HepG2 (cell line): Measurements from ENCODE around the gene EXOC6B. TPM values are rescaled to one million over a fixed set of nuclear protein-coding genes. Genes with fewer than 3 reads are reported as not detected.

Source experiments
- ATAC-seq: fragments of 200-7000 bp; cut with Tn5 transposase; 3 replicates; pipeline ENCODE4 v1.9.1; 2020; ENCODE audit warnings: mild to moderate bottlenecking, moderate library complexity
- BruUV-seq: library from RNA; stranded (reverse); fragments of 400-500 nt; replicated peaks from 2 replicates; lab custom pipeline; 2021; lab: Mats Ljungman, UMichigan
- CTCF ChIA-PET: fragments of 300-600 bp; formaldehyde crosslinking; extraction: SDS; loops from one replicate; lab custom pipeline; 2021; ENCODE audit warnings: low total read pairs, inconsistent platforms, low intra/inter-chr PET ratio; lab: Yijun Ruan, JAX
- POLR2A ChIA-PET: fragments of 350-600 bp; sonication (Branson Sonifier 250); formaldehyde crosslinking; loops from one replicate; lab custom pipeline; 2020; ENCODE audit warnings: antibody characterized with exemption, inconsistent platforms; lab: Yijun Ruan, JAX
- DNase-seq: peaks from one replicate; pipeline ENCODE4 v3.0.0-alpha.2; 2015; ENCODE audit warnings: low spot score
- FAIRE-seq: peaks from 3 replicates; lab custom pipeline; 2011; peaks lifted over from hg19 to GRCh38; lab: Jason Lieb, UNC
- H2AFZ ChIP-seq: one replicate; pipeline ENCODE4 v1.6.1; 2011; ENCODE audit warnings: low read length, inconsistent platforms
- H3K27ac ChIP-seq: fragments of 300-600 bp; 3 replicates; pipeline ENCODE4 v1.8.0; 2011; ENCODE audit warnings: mixed run types, mild to moderate bottlenecking, mixed read lengths, low read length, inconsistent platforms; ENCODE audit not compliant: insufficient read depth; ENCODE audit errors: extremely low read length
- H3K27me3 ChIP-seq, 2 experiments: fragments of 200-600 bp in 1 of 2; 2 replicates in 1 of 2; 3 replicates in 1 of 2; pipeline versions ENCODE4 v1.6.0 to v1.8.0; 2011; ENCODE audit warnings: low read length in 2 of 2, mild to moderate bottlenecking in 2 of 2, moderate library complexity in 2 of 2, inconsistent platforms in 1 of 2; ENCODE audit not compliant: insufficient read depth in 2 of 2, control insufficient read depth in 1 of 2
- H3K36me3 ChIP-seq, 2 experiments: fragments of 200-600 bp in 1 of 2; replicated peaks in 1 of 2; 2 replicates in 1 of 2; 3 replicates in 1 of 2; pipeline versions ENCODE4 v1.5.1 to v1.8.0; 2011; ENCODE audit warnings: low read length in 2 of 2, inconsistent platforms in 1 of 2; ENCODE audit not compliant: insufficient read depth in 2 of 2, control insufficient read depth in 1 of 2
- H3K4me1 ChIP-seq: 2 replicates; pipeline ENCODE4 v1.5.1; 2012; ENCODE audit warnings: low read length, inconsistent platforms; ENCODE audit not compliant: insufficient read depth
- H3K4me2 ChIP-seq: 2 replicates; pipeline ENCODE4 v1.6.0; 2011; ENCODE audit warnings: low read depth, low read length, inconsistent platforms
- H3K4me3 ChIP-seq, 3 experiments: fragments of 200-600 bp in 1 of 3; sonication (generic), shearing (Covaris generic) in 1 of 3; replicated peaks in 1 of 3; 2 replicates each; pipeline ENCODE4 v1.5.1; 2011 to 2016; ENCODE audit warnings: low read length in 3 of 3, inconsistent platforms in 2 of 3, low read depth in 2 of 3, mild to moderate bottlenecking in 2 of 3, control low read depth in 1 of 3, mixed read lengths in 1 of 3; ENCODE audit not compliant: insufficient read depth in 1 of 3
- H3K79me2 ChIP-seq: one replicate; pipeline ENCODE4 v1.6.1; 2011; ENCODE audit warnings: low read length, inconsistent platforms; ENCODE audit not compliant: insufficient read depth
- H3K9ac ChIP-seq: 2 replicates; pipeline ENCODE4 v1.6.0; 2011; ENCODE audit warnings: mild to moderate bottlenecking, low read depth, low read length, inconsistent platforms; ENCODE audit not compliant: insufficient read depth
- H3K9me3 ChIP-seq: 2 replicates; pipeline ENCODE4 v1.5.1; 2012; ENCODE audit warnings: mild to moderate bottlenecking, low read length
- H4K20me1 ChIP-seq: 2 replicates; pipeline ENCODE4 v1.6.0; 2011; ENCODE audit warnings: inconsistent platforms, mild to moderate bottlenecking, low read length, moderate library complexity; ENCODE audit not compliant: insufficient read depth
- ATF7 ChIP-seq, 2 experiments: fragments of 450-650 bp in 1 of 2; sonication (generic) in 1 of 2; formaldehyde crosslinking in 1 of 2; IDR thresholded peaks; 2 replicates each; pipeline versions ENCODE4 v1.4.0 to v1.6.1; 2016 to 2020; ENCODE audit warnings: antibody characterized with exemption in 1 of 2, mild to moderate bottlenecking in 1 of 2, missing genetic modification reagents in 1 of 2
- BCL6 ChIP-seq: IDR thresholded peaks from 2 replicates; pipeline ENCODE4 v1.6.1; 2016; ENCODE audit warnings: missing genetic modification reagents, missing compliant biosample characterization
- CEBPB ChIP-seq: IDR thresholded peaks from 2 replicates; pipeline ENCODE4 v1.6.1; 2011; ENCODE audit warnings: low read depth, low read length, improper control_type of control experiment, borderline replicate concordance
- CHD4 ChIP-seq: fragments of 200-600 bp; sonication (generic); IDR thresholded peaks from 2 replicates; pipeline ENCODE4 v1.7.0; 2017; ENCODE audit warnings: mild to moderate bottlenecking, low read length, borderline replicate concordance
- NR2C2 ChIP-seq: sonication (generic); formaldehyde crosslinking; IDR thresholded peaks from 2 replicates; pipeline ENCODE4 v1.4.0; 2020; ENCODE audit warnings: missing genetic modification reagents, mild to moderate bottlenecking, moderate library complexity, borderline replicate concordance
- RBM22 ChIP-seq: fragments of 200-400 bp; formaldehyde crosslinking; optimal IDR thresholded peaks from 2 replicates; pipeline ENCODE3; 2017; ENCODE audit warnings: mild to moderate bottlenecking, low read length, moderate library complexity
- SMYD3 ChIP-seq: sonication (generic); formaldehyde crosslinking; IDR thresholded peaks from 2 replicates; pipeline ENCODE4 v1.8.1; 2023; ENCODE audit warnings: mild to moderate bottlenecking, missing genetic modification reagents
- ZBTB10 ChIP-seq: sonication (generic); formaldehyde crosslinking; IDR thresholded peaks from 2 replicates; pipeline ENCODE4 v1.4.0; 2020; ENCODE audit warnings: missing genetic modification reagents, borderline replicate concordance
- ZNF282 ChIP-seq: fragments of 450-650 bp; IDR thresholded peaks from 2 replicates; pipeline ENCODE4 v1.6.1; 2018; ENCODE audit not compliant: partially characterized antibody
- ZNF549 ChIP-seq: sonication (generic); formaldehyde crosslinking; IDR thresholded peaks from 2 replicates; pipeline ENCODE4 v1.5.0; 2020; ENCODE audit warnings: missing genetic modification reagents
- ZNF629 ChIP-seq: sonication (generic); formaldehyde crosslinking; conservative IDR thresholded peaks from 2 replicates; pipeline ENCODE4 v1.5.0; 2020; ENCODE audit warnings: missing genetic modification reagents
- WGBS: methylation state at CpG from one replicate; pipeline ENCODE4 v1.1.6; 2017; ENCODE audit warnings: low lambda C conversion rate; 5-methylcytosine and 5-hydroxymethylcytosine counted together
- in situ Hi-C: cut with HindIII; loops from 2 replicates; pipeline ENCODE4 v1.10.0; 2017; ENCODE audit warnings: low pct_unique_long_range_greater_than_20kb; ENCODE audit not compliant: extremely low pct_ligation_motif_present
- intact Hi-C: fragments of 100-400 bp; cut with micrococcal nuclease; formaldehyde crosslinking; loops from one replicate; pipeline ENCODE4 v1.10.0; 2022; ENCODE audit not compliant: unreplicated experiment
- polyA plus RNA-seq, 8 experiments: library from polyadenylated mRNA; depleted of rRNA in 3 of 8; stranded (reverse) in 7 of 8; unstranded in 1 of 8; fragments of >200 nt; fragmentation: Illumina TruSeq in 4 of 8; extraction: Trizol in 4 of 8; gene quantifications; 2 replicates each; pipeline versions ENCODE4 v1.2.1 to v1.2.3, GENCODE V29; 2011 to 2016; ENCODE audit warnings: low read depth in 4 of 8, missing spikeins in 1 of 8, mixed read lengths in 1 of 8; ENCODE audit not compliant: insufficient read depth in 1 of 8
- total RNA-seq, 5 experiments: library from RNA; depleted of rRNA; stranded (reverse); fragments of >200 nt; fragmentation: Illumina TruSeq; extraction: Trizol; gene quantifications; 2 replicates each; pipeline ENCODE4 v1.2.3, GENCODE V29; 2016; ENCODE audit warnings: low read depth in 1 of 5

The EXOC6B gene
- total and polyA plus RNA-seq, 2 of the 13 experiments (the other 11 are each of a cell fraction or from before 2014, with no cell fraction given), result 9.1 to 15.9 TPM

- TF ChIP-seq ZNF549, result no peak
- TF ChIP-seq ZBTB10 (CRISPR knock-in tag), result no peak
- no peak for TF ChIP-seq RBM22
- TF ChIP-seq ATF7 (IDR thresholded peaks at IDR 0.05), result peak; percentile 66
- no peak for TF ChIP-seq ATF7 (CRISPR knock-in tag; IDR thresholded peaks at IDR 0.05)
- TF ChIP-seq SMYD3 (CRISPR knock-in tag), result no peak
- TF ChIP-seq CEBPB, result peak; percentile 62; the same call in 1 of the 2 replicates
- no peak for TF ChIP-seq NR2C2 (CRISPR knock-in tag)
- no peak for TF ChIP-seq CHD4
- no peak for TF ChIP-seq ZNF282
- no peak for TF ChIP-seq ZNF629 (CRISPR knock-in tag)
- no peak for TF ChIP-seq BCL6
- BruUV-seq, result TSS peak; percentile 13
- no peak overlapping the region for H3K27ac ChIP-seq
- H4K20me1 ChIP-seq, result no peaks in the 10 kb centered on the region
- DNase-seq (no peak), ATAC-seq (no peak), FAIRE-seq (no peak)
- no peaks in the 10 kb centered on the region for H3K36me3 ChIP-seq
- no peaks in the 10 kb centered on the region for H3K9me3 ChIP-seq
- 93% methylated on average over 3 of the region's 3 CpGs for WGBS
- no peaks in the 10 kb centered on the region for H3K27me3 ChIP-seq
- in situ Hi-C loops (no loop called here), intact Hi-C loops (no loop called here)
- no peak overlapping the region for H3K4me2 ChIP-seq
- POLR2A ChIA-PET, result no interaction called here
- no peak overlapping the region for H3K4me3 ChIP-seq
- H3K4me1 ChIP-seq, result no peaks in the 10 kb centered on the region
- no peak overlapping the region for H2AFZ ChIP-seq
- CTCF ChIA-PET, result no interaction called here
- H3K9ac ChIP-seq, result no peak overlapping the region
- peaks cover 8% of the 10 kb centered on the region for H3K79me2 ChIP-seq
These were observed 19.4 kb downstream of the EXOC6B start for GRCh38 chr2:72806280-72806945.
